Gastrocnemius medialis (tissue), 4 donors: ENCODE data around the gene HNF1A. TPM values are rescaled to one million over a fixed set of nuclear protein-coding genes. Genes with fewer than 3 reads are reported as not detected.

Experiments
- ATAC-seq, 2 donors: fragments of 150-250 bp; one replicate each; pipeline ENCODE4 v1.9.1; 2016
- DNase-seq, 2 donors: peaks; one replicate each; pipeline ENCODE4 v3.0.0-alpha.2; 2019
- H3K27ac ChIP-seq, 4 donors: fragments of 200-600 bp; sonication (generic); 1 replicate in 1 of 4; 2 replicates in 3 of 4; pipeline ENCODE4 v1.5.1; 2016 to 2018; ENCODE audit warnings: mild to moderate bottlenecking in 2 of 4, moderate library complexity in 1 of 4
- H3K27me3 ChIP-seq, 3 donors: fragments of 200-600 bp; sonication (generic) in 2 of 3; 1 replicate in 1 of 3; 2 replicates in 2 of 3; pipeline versions ENCODE4 v1.5.1 to v1.6.0; 2016 to 2019; ENCODE audit warnings: mild to moderate bottlenecking in 1 of 3, moderate library complexity in 1 of 3
- H3K36me3 ChIP-seq, 2 donors: fragments of 200-600 bp; sonication (generic) in 1 of 2; one replicate each; pipeline ENCODE4 v1.5.1; 2017 to 2018
- H3K4me1 ChIP-seq, 2 donors: fragments of 200-600 bp; sonication (generic) in 1 of 2; one replicate each; pipeline ENCODE4 v1.5.1; 2016 to 2017; ENCODE audit warnings: mild to moderate bottlenecking in 2 of 2
- H3K4me3 ChIP-seq, 4 donors: fragments of 200-600 bp; sonication (generic) in 3 of 4; 1 replicate in 1 of 4; 2 replicates in 3 of 4; pipeline ENCODE4 v1.5.1; 2016 to 2019; ENCODE audit warnings: mild to moderate bottlenecking in 2 of 4
- H3K9me3 ChIP-seq, 3 donors: fragments of 200-600 bp; sonication (generic) in 2 of 3; 1 replicate in 1 of 3; 2 replicates in 2 of 3; pipeline ENCODE4 v1.5.1; 2016 to 2019
- CTCF ChIP-seq, 5 experiments: fragments of 450-650 bp in 3 of 5; fragments of 200-600 bp in 2 of 5; sonication (generic) in 2 of 5; IDR thresholded peaks in 4 of 5; conservative IDR thresholded peaks in 1 of 5; 1 replicate in 4 of 5; 2 replicates in 1 of 5; pipeline ENCODE4 v1.5.1; 2016 to 2019; ENCODE audit warnings: antibody characterized with exemption in 5 of 5, mild to moderate bottlenecking in 3 of 5, moderate library complexity in 3 of 5
- POLR2A ChIP-seq, 2 donors: fragments of 450-650 bp; IDR thresholded peaks; one replicate each; pipeline ENCODE4 v1.6.1; 2017; ENCODE audit warnings: antibody characterized with exemption in 2 of 2, mild to moderate bottlenecking in 2 of 2, moderate library complexity in 2 of 2
- in situ Hi-C, 4 donors: fragments of 200-750 bp; cut with MboI; loops; one replicate each; pipeline versions ENCODE4 v1.15.0 to v1.8.0; 2017; ENCODE audit warnings: low sequenced_read_pairs in 4 of 4
- intact Hi-C: fragments of 100-400 bp; cut with DNase I; formaldehyde crosslinking; loops from one replicate; pipeline ENCODE4 v1.15.1; 2023; ENCODE audit warnings: low total_unique reads
- total RNA-seq, 4 donors: library from RNA; depleted of rRNA; stranded (reverse); fragments of >200 nt; gene quantifications; one replicate each; pipeline versions ENCODE4 v1.1.0 to v1.2.3, GENCODE V29; 2016

HNF1A gene
- total RNA-seq, 4 donors from 2014 or later: 0.07 to 0.10 TPM; not detected in 2

- H3K4me1 ChIP-seq: no peaks in the 10 kb centered on the region
- no peaks in the 10 kb centered on the region for H3K9me3 ChIP-seq
- no peak overlapping the region for H3K27ac ChIP-seq
- no peaks in the 10 kb centered on the region for H3K36me3 ChIP-seq
- in situ Hi-C loops: no loop called here
- DNase-seq: no peak
- intact Hi-C loops: loop anchor here (10.0 kb wide), 1 partner anchor 98 kb away; no protein-coding TSS in a partner anchor
- TF ChIP-seq CTCF (IDR thresholded peaks at IDR 0.05 in 4 of 5, conservative IDR thresholded peaks at IDR 0.05 in 1 of 5) (no peak), POLR2A (IDR thresholded peaks at IDR 0.05) (no peak)
- no peak overlapping the region for H3K4me3 ChIP-seq
- H3K27me3 ChIP-seq: no peaks in the 10 kb centered on the region
- no peak for ATAC-seq
Measured at GRCh38 chr12:120962532-120963020, 15.8 kb upstream of the HNF1A start.

- Histone ChIP-seq H3K9me3 (no peaks in the 10 kb centered on the region), H3K36me3 (no peaks in the 10 kb centered on the region), H3K27ac (no peak overlapping the region), H3K27me3 (no peaks in the 10 kb centered on the region), H3K4me1 (no peaks in the 10 kb centered on the region), H3K4me3 (no peak overlapping the region)
- DNase-seq (no peak), ATAC-seq (no peak)
- intact Hi-C loops (loop anchor here (10.0 kb wide), 1 partner anchor 99 kb away; no protein-coding TSS in a partner anchor), in situ Hi-C loops (no loop called here)
- no peak for TF ChIP-seq POLR2A (IDR thresholded peaks at IDR 0.05)
- no peak for TF ChIP-seq CTCF (IDR thresholded peaks at IDR 0.05 in 4 of 5, conservative IDR thresholded peaks at IDR 0.05 in 1 of 5)
Measured at GRCh38 chr12:120964298-120964697, 14.0 kb upstream of the HNF1A start.

GRCh38 chr12:120965534-120966091 lies 12.7 kb upstream of the HNF1A start:
- Histone ChIP-seq H3K36me3 (no peaks in the 10 kb centered on the region), H3K4me3 (no peak overlapping the region), H3K27me3 (no peaks in the 10 kb centered on the region), H3K4me1 (no peaks in the 10 kb centered on the region), H3K9me3 (no peaks in the 10 kb centered on the region), H3K27ac (no peak overlapping the region)
- ATAC-seq (no peak), DNase-seq (no peak)
- TF ChIP-seq CTCF (IDR thresholded peaks at IDR 0.05 in 4 of 5, conservative IDR thresholded peaks at IDR 0.05 in 1 of 5): no peak
- TF ChIP-seq POLR2A (IDR thresholded peaks at IDR 0.05): no peak
- intact Hi-C loops: loop anchor here (10.0 kb wide), 1 partner anchor 101 kb away; no protein-coding TSS in a partner anchor
- in situ Hi-C loops: no loop called here

GRCh38 chr12:120970310-120970709 lies 8.0 kb upstream of the HNF1A start:
- no peaks in the 10 kb centered on the region for H3K36me3 ChIP-seq
- in situ Hi-C loops: loop anchor here (5.0 to 10.0 kb wide), 3 partner anchors 256 to 326 kb away; partner anchors contain the start of genes CABP1 (in 2 of the 4) and UNC119B (in 1 of the 4)
- H3K4me3 ChIP-seq: no peak overlapping the region
- H3K9me3 ChIP-seq: no peaks in the 10 kb centered on the region
- H3K27me3 ChIP-seq: no peaks in the 10 kb centered on the region
- TF ChIP-seq POLR2A (IDR thresholded peaks at IDR 0.05): no peak
- no peak for TF ChIP-seq CTCF (IDR thresholded peaks at IDR 0.05 in 4 of 5, conservative IDR thresholded peaks at IDR 0.05 in 1 of 5)
- no peak overlapping the region for H3K27ac ChIP-seq
- H3K4me1 ChIP-seq: no peaks in the 10 kb centered on the region
- DNase-seq (no peak), ATAC-seq (no peak)
- intact Hi-C loops: loop anchor here (10.0 kb wide), 1 partner anchor 256 kb away; the partner anchor contains the start of gene UNC119B
